Panc1 (cell line): ENCODE data around the gene SLFN5. TPM values are rescaled to one million over a fixed set of nuclear protein-coding genes. Genes with fewer than 3 reads are reported as not detected.
"Not testable (repeated sequence)": the region's sequence is repeated elsewhere in the genome, so short reads cannot be mapped to it uniquely, and the experiment has no call there.

ENCODE experiments used
- ATAC-seq: fragments of 200-7000 bp; cut with Tn5 transposase; 2 replicates; pipeline ENCODE4 v1.9.1; 2020; ENCODE audit warnings: mild to moderate bottlenecking, moderate library complexity
- BruUV-seq: library from RNA; stranded (reverse); fragments of 400-500 nt; replicated peaks from 2 replicates; lab custom pipeline; 2021; lab: Mats Ljungman, UMichigan
- CTCF ChIA-PET: fragments of 300-600 bp; sonication (Branson Sonifier 250); formaldehyde crosslinking; loops from one replicate; lab custom pipeline; 2022; ENCODE audit warnings: antibody characterized with exemption; lab: Charles Lee
- POLR2A ChIA-PET: fragments of 300-600 bp; sonication (Branson Sonifier 250); formaldehyde crosslinking; loops from one replicate; lab custom pipeline; 2022; ENCODE audit warnings: antibody characterized with exemption; lab: Charles Lee
- DNase-seq: peaks from one replicate; pipeline ENCODE4 v3.0.0-alpha.2; 2010; ENCODE audit warnings: low read depth, low spot score
- H3K27ac ChIP-seq: 2 replicates; pipeline ENCODE4 v1.5.1; 2011; ENCODE audit warnings: mild to moderate bottlenecking, low read length, inconsistent platforms
- H3K27me3 ChIP-seq: fragments of 200-500 bp; sonication (Bioruptor generic); 2 replicates; pipeline ENCODE4 v1.6.0; 2014; ENCODE audit warnings: low read length, inconsistent platforms; ENCODE audit not compliant: control insufficient read depth, insufficient read depth
- H3K36me3 ChIP-seq: fragments of 200-500 bp; sonication (Bioruptor generic); 2 replicates; pipeline ENCODE4 v1.5.1; 2014; ENCODE audit warnings: inconsistent platforms, mild to moderate bottlenecking, low read length, moderate library complexity; ENCODE audit not compliant: control insufficient read depth, insufficient read depth
- H3K4me1 ChIP-seq: 2 replicates; pipeline ENCODE4 v1.5.1; 2011; ENCODE audit warnings: inconsistent platforms, mild to moderate bottlenecking, low read length, moderate library complexity; ENCODE audit not compliant: control insufficient read depth, insufficient read depth
- H3K4me3 ChIP-seq, 2 experiments: 2 replicates each; pipeline ENCODE4 v1.5.1; 2011 to 2012; ENCODE audit warnings: low read depth in 2 of 2, low read length in 2 of 2, mild to moderate bottlenecking in 2 of 2, inconsistent platforms in 1 of 2, moderate library complexity in 1 of 2
- H3K9me3 ChIP-seq: fragments of 200-500 bp; sonication (Bioruptor generic); 2 replicates; pipeline ENCODE4 v1.5.1; 2014; ENCODE audit warnings: low read depth, mild to moderate bottlenecking, inconsistent platforms, low read length, moderate library complexity; ENCODE audit not compliant: control insufficient read depth, insufficient read depth
- POLR2AphosphoS5 ChIP-seq: IDR thresholded peaks from 2 replicates; pipeline ENCODE4 v1.6.1; 2012; ENCODE audit warnings: mild to moderate bottlenecking, low read depth, low read length, moderate library complexity
- SIN3A ChIP-seq: IDR thresholded peaks from 2 replicates; pipeline ENCODE4 v1.6.1; 2012; ENCODE audit warnings: low read depth, mild to moderate bottlenecking, low read length, moderate library complexity, borderline replicate concordance; ENCODE audit not compliant: insufficient read depth
- TCF7L2 ChIP-seq: IDR thresholded peaks from 2 replicates; pipeline ENCODE4 v1.6.1; 2011; ENCODE audit warnings: mild to moderate bottlenecking, low read depth, low read length, inconsistent platforms
- in situ Hi-C: cut with HindIII; loops from 2 replicates; pipeline ENCODE4 v1.10.0; 2016; ENCODE audit warnings: low sequenced_read_pairs, low pct_unique_long_range_greater_than_20kb
- intact Hi-C: fragments of 100-400 bp; cut with micrococcal nuclease; formaldehyde crosslinking; loops from one replicate; pipeline ENCODE4 v1.10.0; 2022; ENCODE audit not compliant: unreplicated experiment
- total RNA-seq: library from RNA; stranded (reverse); gene quantifications from one replicate; pipeline ENCODE4 v1.2.1, GENCODE V29; 2021; ENCODE audit not compliant: unreplicated experiment
- TF ChIP-seq, protein P1 (sequence below), 2 experiments: IDR thresholded peaks; 2 replicates each; pipeline ENCODE4 v1.6.1; 2011 to 2012; ENCODE audit warnings: low read depth in 2 of 2, control low read depth in 1 of 2, low read length in 1 of 2, mild to moderate bottlenecking in 1 of 2, moderate library complexity in 1 of 2; ENCODE audit not compliant: insufficient read depth in 1 of 2
- TF ChIP-seq, protein P2 (sequence below): fragments of 450-650 bp; IDR thresholded peaks from 2 replicates; pipeline ENCODE4 v1.5.1; 2017; ENCODE audit warnings: mild to moderate bottlenecking

Gene SLFN5
- total RNA-seq, 1 experiment from 2014 or later = 5.4 TPM

DNA sequence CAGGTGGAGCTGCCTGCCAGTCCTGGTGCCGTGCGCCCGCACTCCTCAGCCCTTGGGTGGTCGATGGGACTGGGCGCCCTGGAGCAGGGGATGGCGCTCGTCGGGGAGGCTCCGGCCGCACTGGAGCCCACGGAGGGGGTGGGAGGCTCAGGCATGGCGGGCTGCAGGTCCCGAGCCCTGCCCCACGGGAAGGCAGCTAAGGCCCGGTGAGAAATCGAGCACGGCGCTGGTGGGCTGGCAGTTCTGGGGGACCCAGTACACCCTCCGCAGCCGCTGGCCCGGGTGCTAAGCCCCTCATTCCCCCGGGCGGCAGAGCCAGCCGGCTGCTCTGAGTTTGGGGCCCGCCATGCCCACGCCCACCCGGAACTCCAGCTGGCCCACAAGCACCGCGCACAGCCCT lies 36.0 kb downstream of the SLFN5 start:
- DNase-seq, H3K9me3 ChIP-seq, POLR2A ChIA-PET, BruUV-seq, H3K36me3 ChIP-seq, H3K4me1 ChIP-seq, H3K4me3 ChIP-seq, in situ Hi-C loops, H3K27me3 ChIP-seq, CTCF ChIA-PET, H3K27ac ChIP-seq, ATAC-seq, intact Hi-C loops: not testable (repeated sequence)

DNA sequence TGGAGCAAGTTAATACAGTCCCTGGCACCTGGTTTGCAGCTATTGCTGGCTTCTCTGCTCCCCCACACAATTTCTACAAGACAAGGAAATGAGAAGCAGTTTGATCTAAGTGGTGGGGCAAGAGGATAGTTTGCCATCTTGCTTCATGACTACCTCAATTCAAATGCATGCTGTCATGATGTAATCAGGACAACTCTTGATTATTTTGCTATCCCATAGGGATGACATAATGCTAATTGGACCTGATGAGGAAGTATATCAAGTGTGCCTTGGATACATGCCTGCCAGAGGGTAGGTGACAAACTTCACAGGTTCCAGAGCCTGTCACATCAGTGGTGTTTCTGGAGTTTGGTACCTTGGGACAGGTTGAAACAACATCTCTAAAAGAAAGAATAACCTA lies 40.9 kb downstream of the SLFN5 start:
- Histone ChIP-seq H3K4me3 (no peak overlapping the region), H3K36me3 (no peaks in the 10 kb centered on the region), H3K9me3 (no peaks in the 10 kb centered on the region), H3K27ac (no peak overlapping the region), H3K4me1 (no peaks in the 10 kb centered on the region), H3K27me3 (peaks cover 6% of the 10 kb centered on the region; the same call in 1 of the 2 replicates)
- ATAC-seq (no peak), DNase-seq (no peak)
- BruUV-seq = no TSS peak
- in situ Hi-C loops (no loop called here), intact Hi-C loops (no loop called here)
- TF ChIP-seq, protein P1, sequence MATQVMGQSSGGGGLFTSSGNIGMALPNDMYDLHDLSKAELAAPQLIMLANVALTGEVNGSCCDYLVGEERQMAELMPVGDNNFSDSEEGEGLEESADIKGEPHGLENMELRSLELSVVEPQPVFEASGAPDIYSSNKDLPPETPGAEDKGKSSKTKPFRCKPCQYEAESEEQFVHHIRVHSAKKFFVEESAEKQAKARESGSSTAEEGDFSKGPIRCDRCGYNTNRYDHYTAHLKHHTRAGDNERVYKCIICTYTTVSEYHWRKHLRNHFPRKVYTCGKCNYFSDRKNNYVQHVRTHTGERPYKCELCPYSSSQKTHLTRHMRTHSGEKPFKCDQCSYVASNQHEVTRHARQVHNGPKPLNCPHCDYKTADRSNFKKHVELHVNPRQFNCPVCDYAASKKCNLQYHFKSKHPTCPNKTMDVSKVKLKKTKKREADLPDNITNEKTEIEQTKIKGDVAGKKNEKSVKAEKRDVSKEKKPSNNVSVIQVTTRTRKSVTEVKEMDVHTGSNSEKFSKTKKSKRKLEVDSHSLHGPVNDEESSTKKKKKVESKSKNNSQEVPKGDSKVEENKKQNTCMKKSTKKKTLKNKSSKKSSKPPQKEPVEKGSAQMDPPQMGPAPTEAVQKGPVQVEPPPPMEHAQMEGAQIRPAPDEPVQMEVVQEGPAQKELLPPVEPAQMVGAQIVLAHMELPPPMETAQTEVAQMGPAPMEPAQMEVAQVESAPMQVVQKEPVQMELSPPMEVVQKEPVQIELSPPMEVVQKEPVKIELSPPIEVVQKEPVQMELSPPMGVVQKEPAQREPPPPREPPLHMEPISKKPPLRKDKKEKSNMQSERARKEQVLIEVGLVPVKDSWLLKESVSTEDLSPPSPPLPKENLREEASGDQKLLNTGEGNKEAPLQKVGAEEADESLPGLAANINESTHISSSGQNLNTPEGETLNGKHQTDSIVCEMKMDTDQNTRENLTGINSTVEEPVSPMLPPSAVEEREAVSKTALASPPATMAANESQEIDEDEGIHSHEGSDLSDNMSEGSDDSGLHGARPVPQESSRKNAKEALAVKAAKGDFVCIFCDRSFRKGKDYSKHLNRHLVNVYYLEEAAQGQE (IDR thresholded peaks at IDR 0.05; ENCODE audit: insufficient read depth in 1 of 2, low read depth in 2 of 2, low read length in 1 of 2) = no peak
- TF ChIP-seq TCF7L2 (no peak), POLR2AphosphoS5 (no peak), SIN3A (no peak)
- TF ChIP-seq, protein P2, sequence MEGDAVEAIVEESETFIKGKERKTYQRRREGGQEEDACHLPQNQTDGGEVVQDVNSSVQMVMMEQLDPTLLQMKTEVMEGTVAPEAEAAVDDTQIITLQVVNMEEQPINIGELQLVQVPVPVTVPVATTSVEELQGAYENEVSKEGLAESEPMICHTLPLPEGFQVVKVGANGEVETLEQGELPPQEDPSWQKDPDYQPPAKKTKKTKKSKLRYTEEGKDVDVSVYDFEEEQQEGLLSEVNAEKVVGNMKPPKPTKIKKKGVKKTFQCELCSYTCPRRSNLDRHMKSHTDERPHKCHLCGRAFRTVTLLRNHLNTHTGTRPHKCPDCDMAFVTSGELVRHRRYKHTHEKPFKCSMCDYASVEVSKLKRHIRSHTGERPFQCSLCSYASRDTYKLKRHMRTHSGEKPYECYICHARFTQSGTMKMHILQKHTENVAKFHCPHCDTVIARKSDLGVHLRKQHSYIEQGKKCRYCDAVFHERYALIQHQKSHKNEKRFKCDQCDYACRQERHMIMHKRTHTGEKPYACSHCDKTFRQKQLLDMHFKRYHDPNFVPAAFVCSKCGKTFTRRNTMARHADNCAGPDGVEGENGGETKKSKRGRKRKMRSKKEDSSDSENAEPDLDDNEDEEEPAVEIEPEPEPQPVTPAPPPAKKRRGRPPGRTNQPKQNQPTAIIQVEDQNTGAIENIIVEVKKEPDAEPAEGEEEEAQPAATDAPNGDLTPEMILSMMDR = no peak
- ChIA-PET POLR2A (no interaction called here), CTCF (no interaction called here)

DNA sequence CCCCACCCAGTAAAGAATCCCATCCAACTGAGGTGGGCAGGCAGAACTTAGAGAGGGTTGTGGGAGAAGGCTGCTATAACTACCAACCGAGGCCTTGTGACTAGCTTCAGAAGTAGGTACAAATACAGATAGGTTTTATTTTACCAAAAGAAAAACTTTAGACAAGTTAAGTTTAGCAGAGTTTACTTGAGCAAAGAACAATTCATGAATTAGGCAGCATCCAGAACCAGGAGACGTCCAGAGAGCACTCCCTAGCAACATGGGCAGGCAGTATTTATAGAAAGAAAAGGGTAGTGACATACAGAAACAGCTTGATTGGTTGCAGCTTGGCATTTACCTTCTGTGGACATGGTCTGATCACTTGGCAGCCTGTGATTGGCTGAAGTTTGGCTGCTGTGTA lies 42.1 kb downstream of the SLFN5 start:
- BruUV-seq = no TSS peak
- intact Hi-C loops (no loop called here), in situ Hi-C loops (no loop called here)
- CTCF ChIA-PET = interaction anchor here (0.6 kb wide), 1 partner anchor 33 kb away, joined by 3 read pairs; no protein-coding TSS in a partner anchor
- Histone ChIP-seq H3K4me3 (no peak overlapping the region), H3K27me3 (peaks cover 6% of the 10 kb centered on the region), H3K36me3 (no peaks in the 10 kb centered on the region), H3K9me3 (no peaks in the 10 kb centered on the region), H3K27ac (no peak overlapping the region), H3K4me1 (no peaks in the 10 kb centered on the region)
- TF ChIP-seq TCF7L2 (no peak), POLR2AphosphoS5 (no peak), SIN3A (no peak)
- DNase-seq (no peak), ATAC-seq (no peak)
- POLR2A ChIA-PET = no interaction called here
